GM18499 (cell line): Measurements from ENCODE around the gene AGRP.

Experiments
- ATAC-seq: cut with Tn5 transposase; IDR thresholded peaks from one replicate; pipeline ENCODE4 v1.9.1; 2021; ENCODE audit warnings: moderate number of reproducible peaks; ENCODE audit not compliant: insufficient read depth, unreplicated experiment

AGRP gene

GRCh38 chr16:67446968-67447507 is 36.3 kb downstream of the AGRP start:
- ATAC-seq: no peak

GRCh38 chr16:67445913-67446907 is 37.1 kb downstream of the AGRP start:
- ATAC-seq: no peak

GRCh38 chr16:67445441-67445912 is 37.9 kb downstream of the AGRP start:
- no peak for ATAC-seq

- ATAC-seq: no peak
Observed at GRCh38 chr16:67445126-67445426, 38.3 kb downstream of the AGRP start.

GRCh38 chr16:67444259-67445125 is 38.9 kb downstream of the AGRP start:
- ATAC-seq: no peak

GRCh38 chr16:67443265-67443664 is 40.1 kb downstream of the AGRP start:
- ATAC-seq: no peak

- no peak for ATAC-seq
Observed at GRCh38 chr16:67442581-67443255, 40.6 kb downstream of the AGRP start.

- no peak for ATAC-seq
Observed at GRCh38 chr16:67441907-67442306, 41.4 kb downstream of the AGRP start.

GRCh38 chr16:67441271-67441753 is 42.0 kb downstream of the AGRP start:
- ATAC-seq: no peak

GRCh38 chr16:67438824-67439393 is 44.4 kb downstream of the AGRP start:
- no peak for ATAC-seq

- ATAC-seq: no peak
Observed at GRCh38 chr16:67438098-67438791, 45.1 kb downstream of the AGRP start.

GRCh38 chr16:67437513-67437912 is 45.8 kb downstream of the AGRP start:
- no peak for ATAC-seq

- ATAC-seq: no peak
Observed at GRCh38 chr16:67436640-67437193, 46.6 kb downstream of the AGRP start.

- ATAC-seq: no peak
Observed at GRCh38 chr16:67435758-67436164, 47.6 kb downstream of the AGRP start.

- no peak for ATAC-seq
Observed at GRCh38 chr16:67433131-67433719, 50.1 kb downstream of the AGRP start.
